GM08714 (cell line): ENCODE measurements around the gene CDYL2.
"Not testable (repeated sequence)": the region's sequence is repeated elsewhere in the genome, so short reads cannot be mapped to it uniquely, and the experiment has no call there.

Source experiments
- H3K4me3 ChIP-seq: fragments of 200-500 bp; sonication (Bioruptor generic); 2 replicates; pipeline ENCODE4 v1.5.1; 2014; ENCODE audit warnings: mild to moderate bottlenecking, low read length, inconsistent platforms
- ZNF274 ChIP-seq: IDR thresholded peaks from 2 replicates; pipeline ENCODE4 v1.6.1; 2012; ENCODE audit warnings: mild to moderate bottlenecking, low read depth, low read length

The CDYL2 gene

DNA sequence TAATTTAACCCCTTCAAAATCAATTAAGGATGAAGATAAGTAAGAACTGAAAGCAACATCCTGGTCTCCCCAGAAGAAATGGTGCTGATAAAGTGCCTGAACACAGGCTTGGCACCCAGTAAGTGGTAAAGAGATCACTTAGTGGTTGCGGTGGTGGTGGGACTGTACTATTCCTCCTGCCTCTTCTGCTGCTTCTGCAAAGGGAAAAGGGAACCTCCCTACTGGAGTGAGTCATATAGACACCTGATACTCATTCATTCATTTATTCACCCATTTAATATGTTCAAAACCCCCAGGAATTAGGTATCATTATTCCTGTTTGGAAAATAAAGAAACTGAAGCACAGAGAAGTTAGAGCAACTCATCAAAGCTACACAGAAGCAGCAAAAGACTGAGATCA is 60.6 kb downstream of the CDYL2 start:
- no peak overlapping the region for H3K4me3 ChIP-seq
- no peak for TF ChIP-seq ZNF274

DNA sequence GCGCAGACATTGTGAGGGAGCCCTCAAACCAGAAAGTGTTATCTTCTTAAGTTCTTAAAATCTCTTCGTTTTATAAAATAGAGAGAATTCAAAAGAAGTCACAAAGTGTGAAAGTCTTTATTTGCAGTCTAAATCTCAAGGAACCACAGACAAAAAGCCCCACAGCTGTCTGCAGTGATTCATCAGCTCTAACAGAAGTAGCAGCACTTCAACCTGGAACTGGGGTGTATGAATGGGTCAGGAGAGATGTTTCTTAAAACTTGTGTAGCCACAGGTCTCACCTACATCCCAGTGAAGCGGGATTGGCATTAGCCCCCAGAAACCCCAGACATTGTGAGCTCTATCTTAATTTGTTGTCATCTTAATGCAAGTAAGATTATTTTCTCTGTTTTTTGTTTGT is 61.1 kb downstream of the CDYL2 start:
- no peak overlapping the region for H3K4me3 ChIP-seq
- TF ChIP-seq ZNF274: no peak

DNA sequence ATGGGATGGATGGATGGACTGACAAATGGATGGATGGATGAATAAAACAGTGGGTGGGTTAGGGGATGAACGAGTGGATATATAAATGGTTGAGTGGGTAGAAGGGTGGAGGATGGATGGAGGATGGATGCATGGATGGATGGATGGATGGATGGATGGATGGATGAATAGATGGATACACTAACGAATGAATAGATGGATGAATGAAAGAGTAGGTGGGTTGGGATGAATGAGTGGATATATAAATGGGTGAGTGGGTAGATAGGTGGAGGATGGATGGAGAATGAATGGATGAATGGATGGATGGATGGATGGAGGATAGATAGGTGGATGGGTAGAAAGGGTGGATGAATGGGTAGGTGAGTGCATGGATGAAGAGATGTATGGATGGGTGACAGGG is 62.1 kb downstream of the CDYL2 start:
- TF ChIP-seq ZNF274: no peak
- no peak overlapping the region for H3K4me3 ChIP-seq

DNA sequence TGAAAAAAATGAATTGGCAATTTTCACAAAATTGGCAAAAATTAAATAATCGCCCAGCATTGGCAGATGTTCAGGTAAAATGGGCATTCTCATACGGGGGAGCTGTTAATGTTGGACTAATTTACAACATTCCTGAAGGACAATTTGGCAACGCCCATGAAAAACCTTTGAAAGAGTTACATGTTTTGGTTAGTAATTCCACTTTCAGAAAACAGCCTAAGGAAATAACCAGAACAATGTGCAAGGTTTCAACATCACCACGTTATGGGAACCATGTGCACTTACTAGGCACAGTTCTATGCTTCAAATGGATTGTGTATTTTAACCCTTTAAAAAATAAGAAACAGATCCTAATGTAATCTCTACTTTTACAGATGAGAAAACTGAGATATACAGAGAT is 62.7 kb downstream of the CDYL2 start:
- TF ChIP-seq ZNF274: no peak
- H3K4me3 ChIP-seq: no peak overlapping the region

- no peak for TF ChIP-seq ZNF274
Observed at GRCh38 chr16:80739523-80739922, 64.9 kb downstream of the CDYL2 start.

GRCh38 chr16:80738521-80738920 is 65.9 kb downstream of the CDYL2 start:
- H3K4me3 ChIP-seq: no peak overlapping the region
- no peak for TF ChIP-seq ZNF274

More at GRCh38 chr16:80739523-80739922, 64.9 kb downstream of the CDYL2 start:
- H3K4me3 ChIP-seq: no peak overlapping the region

DNA sequence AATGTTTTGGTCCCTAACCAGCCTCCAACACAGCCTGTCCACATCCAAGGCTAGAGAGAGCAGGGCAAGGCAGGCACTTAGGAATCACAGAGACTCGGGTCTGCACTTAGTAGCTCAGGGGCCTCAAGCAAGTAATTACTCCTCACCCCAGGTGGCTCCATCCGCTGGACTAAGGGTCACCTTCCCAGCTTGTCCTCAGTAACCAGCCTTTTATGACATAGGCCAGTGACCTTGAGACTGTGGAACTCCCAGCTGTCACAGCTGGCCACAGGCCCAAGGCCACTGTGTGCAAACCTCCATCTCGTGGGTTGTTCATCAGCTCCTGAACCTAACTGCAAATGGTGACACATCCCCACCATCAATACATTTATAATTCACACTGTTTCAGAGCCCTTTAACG is 68.6 kb downstream of the CDYL2 start:
- no peak for TF ChIP-seq ZNF274
- no peak overlapping the region for H3K4me3 ChIP-seq

GRCh38 chr16:80733407-80733806 is 71.0 kb downstream of the CDYL2 start:
- TF ChIP-seq ZNF274: no peak
- no peak overlapping the region for H3K4me3 ChIP-seq

GRCh38 chr16:80731915-80732314 is 72.5 kb downstream of the CDYL2 start:
- H3K4me3 ChIP-seq: no peak overlapping the region
- TF ChIP-seq ZNF274: no peak

GRCh38 chr16:80727066-80727763 is 77.2 kb downstream of the CDYL2 start:
- H3K4me3 ChIP-seq: not testable (repeated sequence)

DNA sequence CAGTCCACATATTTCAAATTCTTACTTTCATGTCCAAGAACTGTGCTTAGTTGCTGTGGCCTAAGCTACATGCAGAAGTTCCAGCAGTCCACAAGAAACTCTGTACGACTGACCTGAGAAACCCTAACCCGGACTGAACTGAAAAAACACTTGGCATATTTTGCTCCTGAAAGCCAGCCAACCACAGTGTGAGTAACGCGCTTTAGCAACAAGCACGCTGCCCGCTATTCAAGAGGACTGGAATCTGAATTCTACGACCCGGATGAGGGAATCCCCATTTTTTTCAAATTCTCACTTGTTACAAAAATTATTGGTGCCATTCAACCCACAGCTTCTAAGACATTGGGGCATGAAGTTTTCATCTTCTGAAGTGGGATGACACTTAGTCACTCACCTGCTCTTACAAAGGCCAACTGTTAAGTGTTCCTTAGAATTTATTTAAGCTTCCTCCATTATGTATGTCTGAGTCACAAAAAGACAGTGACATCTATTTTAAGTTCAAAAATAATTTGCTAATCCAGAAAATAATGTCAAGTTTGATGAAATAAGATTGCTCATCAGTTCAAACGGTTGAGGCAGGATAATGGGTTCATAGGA is 78.7 kb downstream of the CDYL2 start:
- no peak for TF ChIP-seq ZNF274
- H3K4me3 ChIP-seq: no peak overlapping the region

- H3K4me3 ChIP-seq: no peak overlapping the region
- no peak for TF ChIP-seq ZNF274
Observed at GRCh38 chr16:80723981-80724380, 80.4 kb downstream of the CDYL2 start.

GRCh38 chr16:80723091-80723490 is 81.3 kb downstream of the CDYL2 start:
- TF ChIP-seq ZNF274: no peak
- no peak overlapping the region for H3K4me3 ChIP-seq

DNA sequence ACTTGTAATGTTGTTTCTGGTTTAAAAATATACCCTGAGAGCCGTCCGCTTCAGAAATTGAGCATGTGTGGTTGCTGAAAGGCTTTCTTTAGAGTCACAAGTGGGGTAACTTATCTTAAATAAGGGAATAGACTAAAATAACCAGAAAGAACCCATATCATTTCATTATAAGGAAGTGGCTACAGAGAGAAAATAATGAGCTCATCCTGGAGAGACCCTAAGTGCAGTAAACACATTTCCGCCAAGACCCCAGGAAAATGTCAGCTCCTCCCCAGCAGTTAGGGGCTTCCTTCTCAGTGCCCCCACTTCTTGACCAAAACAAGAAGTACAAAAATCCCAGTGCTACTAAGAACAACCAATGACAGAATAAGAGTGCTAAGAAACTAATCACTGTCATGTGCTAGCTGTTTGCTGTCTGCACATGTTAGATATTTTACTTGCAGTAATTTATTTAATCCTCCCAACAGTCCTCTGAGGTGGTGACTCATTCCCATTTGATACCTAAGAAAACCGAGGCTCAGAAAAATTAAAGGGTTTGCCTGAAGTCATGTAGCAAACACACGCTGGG is 83.5 kb downstream of the CDYL2 start:
- H3K4me3 ChIP-seq: no peak overlapping the region
- TF ChIP-seq ZNF274: no peak

DNA sequence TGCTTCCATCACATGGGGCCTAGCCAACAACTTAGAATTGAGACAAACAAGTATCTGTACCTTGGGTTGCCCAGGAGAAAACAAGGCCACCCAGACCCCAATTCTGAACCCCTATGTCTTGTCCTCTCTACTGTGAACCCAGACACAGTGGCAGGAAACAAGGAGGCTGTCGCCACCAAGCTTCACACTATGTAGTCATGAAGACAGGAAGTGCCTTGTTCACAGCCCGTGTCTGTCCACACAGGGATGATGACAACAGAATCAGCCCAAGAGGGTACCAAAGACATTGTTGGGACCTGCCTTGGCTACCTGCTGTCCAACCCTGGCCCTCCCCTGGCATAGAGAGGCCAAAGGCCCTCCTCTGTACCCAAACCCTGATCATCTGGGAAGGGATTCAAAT is 84.8 kb downstream of the CDYL2 start:
- no peak for TF ChIP-seq ZNF274
- no peak overlapping the region for H3K4me3 ChIP-seq

DNA sequence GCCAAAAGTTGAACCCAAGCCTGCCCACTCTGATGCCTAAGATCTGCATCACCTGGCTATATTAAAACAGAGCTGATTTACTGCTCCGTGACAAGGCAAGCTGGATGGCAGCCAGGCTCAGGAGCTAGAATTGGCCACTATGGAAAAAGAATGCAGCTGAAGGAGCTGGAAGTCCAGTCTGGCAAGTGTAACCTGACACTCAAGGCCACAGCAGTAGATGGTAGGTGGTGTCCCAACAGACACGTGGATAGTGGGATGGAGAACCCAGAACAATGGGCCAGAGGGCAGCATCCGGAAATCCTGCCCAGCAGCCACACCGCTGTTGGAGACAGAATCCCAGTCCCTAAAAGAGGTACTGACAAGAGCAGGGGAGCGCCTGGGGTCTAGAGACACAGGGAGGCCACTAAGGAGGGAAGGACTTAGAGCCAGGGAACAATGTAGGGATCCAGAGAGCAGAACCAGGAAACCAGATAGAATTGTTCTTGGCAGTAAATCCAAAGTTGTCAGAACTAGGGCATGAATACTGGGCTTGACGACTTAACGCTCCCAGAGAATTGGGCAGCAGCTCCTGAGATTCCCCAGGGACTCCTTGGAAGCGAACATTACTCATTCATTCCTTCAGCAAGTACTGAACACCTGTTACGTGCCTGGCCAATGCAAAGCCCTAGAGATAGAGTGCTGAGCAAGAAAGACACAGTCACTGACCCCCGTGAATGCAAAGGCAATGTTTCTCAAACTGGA is 85.7 kb downstream of the CDYL2 start:
- no peak overlapping the region for H3K4me3 ChIP-seq
- TF ChIP-seq ZNF274: no peak
